Suprapubic skin (tissue), 4 donors: Measurements from ENCODE around the gene PTPN14. TPM values are rescaled to one million over a fixed set of nuclear protein-coding genes. Genes with fewer than 3 reads are reported as not detected.
A peak's percentile ranks its signal among the peaks of the same experiment; 100 is the strongest.

Experiments used
- DNase-seq, 2 donors: peaks; one replicate each; pipeline ENCODE4 v3.0.0-alpha.2; 2019; ENCODE audit warnings: low spot score in 2 of 2
- H3K27ac ChIP-seq: fragments of 200-600 bp; sonication (generic); one replicate; pipeline ENCODE4 v1.5.1; 2019
- H3K27me3 ChIP-seq: fragments of 200-600 bp; sonication (generic); one replicate; pipeline ENCODE4 v1.5.1; 2019
- H3K36me3 ChIP-seq: fragments of 200-600 bp; sonication (generic); one replicate; pipeline ENCODE4 v1.5.1; 2019
- H3K4me1 ChIP-seq: fragments of 200-600 bp; sonication (generic); one replicate; pipeline ENCODE4 v1.5.1; 2019
- H3K4me3 ChIP-seq: fragments of 200-600 bp; sonication (generic); one replicate; pipeline ENCODE4 v1.5.1; 2019; ENCODE audit warnings: mild to moderate bottlenecking
- H3K9me3 ChIP-seq: fragments of 200-600 bp; sonication (generic); one replicate; pipeline ENCODE4 v1.5.1; 2019
- CTCF ChIP-seq, 2 donors: fragments of 200-600 bp in 1 of 2; fragments of 450-650 bp in 1 of 2; sonication (generic) in 1 of 2; IDR thresholded peaks; one replicate each; pipeline ENCODE4 v1.5.1; 2016 to 2019; ENCODE audit warnings: antibody characterized with exemption in 2 of 2, mild to moderate bottlenecking in 1 of 2, moderate library complexity in 1 of 2
- EP300 ChIP-seq: sonication (generic); formaldehyde crosslinking; IDR thresholded peaks from one replicate; pipeline ENCODE4 v1.6.1; 2017; ENCODE audit warnings: antibody characterized with exemption
- POLR2A ChIP-seq, 2 donors: fragments of 450-650 bp; IDR thresholded peaks; one replicate each; pipeline ENCODE4 v1.6.1; 2017; ENCODE audit warnings: antibody characterized with exemption in 2 of 2, mild to moderate bottlenecking in 2 of 2, moderate library complexity in 2 of 2
- POLR2AphosphoS5 ChIP-seq, 3 donors: sonication (generic); formaldehyde crosslinking; IDR thresholded peaks; one replicate each; pipeline ENCODE4 v1.6.1; 2017; ENCODE audit warnings: antibody characterized with exemption in 3 of 3
- WGBS: methylation state at CpG from one replicate; pipeline ENCODE4 v1.1.5; 2018; 5-methylcytosine and 5-hydroxymethylcytosine counted together
- total RNA-seq, 4 donors: library from RNA; depleted of rRNA; stranded (reverse); fragments of >200 nt; gene quantifications; one replicate each; pipeline ENCODE4 v1.1.0, GENCODE V29; 2016

Gene PTPN14
- total RNA-seq, 4 donors from 2014 or later: 67.9 to 159 (median 96.4) TPM

DNA sequence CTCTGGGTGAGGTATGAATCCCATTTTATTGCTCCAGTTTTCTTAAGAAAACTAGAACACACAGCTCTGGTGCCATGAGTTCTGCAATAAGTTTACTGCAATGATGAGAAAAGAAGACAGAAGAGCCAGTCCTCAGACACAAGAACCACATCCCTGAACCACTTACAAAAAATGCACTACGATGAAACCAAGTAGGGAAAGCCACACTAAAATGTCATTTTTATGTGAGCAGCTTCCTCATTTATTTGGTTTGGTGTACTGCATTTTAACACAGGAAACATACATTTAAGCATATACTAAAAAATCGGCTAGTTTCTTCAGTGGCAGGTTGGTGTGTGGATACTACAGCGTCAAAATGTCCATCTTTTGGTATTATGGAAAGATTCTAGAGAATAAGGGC lies 95.9 kb downstream of the PTPN14 start:
- WGBS: 73% methylated on average over 3 of the region's 3 CpGs
- no peaks in the 10 kb centered on the region for H3K9me3 ChIP-seq
- DNase-seq: no peak
- no peak overlapping the region for H3K4me3 ChIP-seq
- TF ChIP-seq EP300: no peak
- no peak for TF ChIP-seq POLR2A (IDR thresholded peaks at IDR 0.05)
- TF ChIP-seq POLR2AphosphoS5 (IDR thresholded peaks at IDR 0.05): no peak
- no peak for TF ChIP-seq CTCF (IDR thresholded peaks at IDR 0.05)
- H3K27me3 ChIP-seq: no peaks in the 10 kb centered on the region
- no peak overlapping the region for H3K27ac ChIP-seq
- H3K36me3 ChIP-seq: no peaks in the 10 kb centered on the region
- peaks cover 45% of the 10 kb centered on the region for H3K4me1 ChIP-seq

GRCh38 chr1:214454569-214455396 lies 96.6 kb downstream of the PTPN14 start:
- Histone ChIP-seq H3K4me3 (no peak overlapping the region), H3K27me3 (no peaks in the 10 kb centered on the region), H3K27ac (no peak overlapping the region), H3K36me3 (no peaks in the 10 kb centered on the region), H3K9me3 (no peaks in the 10 kb centered on the region), H3K4me1 (peaks cover 43% of the 10 kb centered on the region)
- 31% methylated on average over 3 of the region's 3 CpGs for WGBS
- DNase-seq: no peak
- TF ChIP-seq CTCF (IDR thresholded peaks at IDR 0.05): no peak
- no peak for TF ChIP-seq POLR2A (IDR thresholded peaks at IDR 0.05)
- TF ChIP-seq EP300: no peak
- TF ChIP-seq POLR2AphosphoS5 (IDR thresholded peaks at IDR 0.05): no peak

GRCh38 chr1:214453109-214453722 lies 98.2 kb downstream of the PTPN14 start:
- H3K27ac ChIP-seq: no peak overlapping the region
- no peak for DNase-seq
- H3K36me3 ChIP-seq: no peaks in the 10 kb centered on the region
- H3K4me3 ChIP-seq: no peak overlapping the region
- H3K27me3 ChIP-seq: no peaks in the 10 kb centered on the region
- H3K9me3 ChIP-seq: no peaks in the 10 kb centered on the region
- TF ChIP-seq EP300 (no peak), POLR2AphosphoS5 (IDR thresholded peaks at IDR 0.05) (no peak)
- WGBS: 99% methylated on average over 3 of the region's 3 CpGs
- H3K4me1 ChIP-seq: peaks cover 41% of the 10 kb centered on the region

- 83% methylated on average over 10 of the region's 10 CpGs for WGBS
- H3K9me3 ChIP-seq: no peaks in the 10 kb centered on the region
- no peak for TF ChIP-seq POLR2A (IDR thresholded peaks at IDR 0.05)
- TF ChIP-seq CTCF (IDR thresholded peaks at IDR 0.05): no peak
- TF ChIP-seq EP300: no peak
- no peak for TF ChIP-seq POLR2AphosphoS5 (IDR thresholded peaks at IDR 0.05)
- peaks cover 45% of the 10 kb centered on the region for H3K4me1 ChIP-seq
- H3K27ac ChIP-seq: no peak overlapping the region
- H3K4me3 ChIP-seq: no peak overlapping the region
- H3K27me3 ChIP-seq: no peaks in the 10 kb centered on the region
- DNase-seq: no peak
- H3K36me3 ChIP-seq: no peaks in the 10 kb centered on the region
Measured at GRCh38 chr1:214452152-214452784, 99.1 kb downstream of the PTPN14 start.

- 48% methylated on average over 4 of the region's 4 CpGs for WGBS
- peaks cover 46% of the 10 kb centered on the region for H3K4me1 ChIP-seq
- peak overlapping the region; percentile 22 for H3K27ac ChIP-seq
- no peaks in the 10 kb centered on the region for H3K27me3 ChIP-seq
- DNase-seq: no peak
- no peaks in the 10 kb centered on the region for H3K9me3 ChIP-seq
- no peaks in the 10 kb centered on the region for H3K36me3 ChIP-seq
- no peak overlapping the region for H3K4me3 ChIP-seq
- TF ChIP-seq CTCF (IDR thresholded peaks at IDR 0.05) (no peak), POLR2A (IDR thresholded peaks at IDR 0.05) (no peak), EP300 (no peak)
Measured at GRCh38 chr1:214451596-214451995, 99.8 kb downstream of the PTPN14 start.
